Trophoblast cell (in vitro differentiated cells and primary cell): ENCODE measurements around the gene CLIP4.
A peak's percentile ranks its signal among the peaks of the same experiment; 100 is the strongest.
"Not testable (repeated sequence)": the region's sequence is repeated elsewhere in the genome, so short reads cannot be mapped to it uniquely, and the experiment has no call there.

Experiments
- DNase-seq, 2 donors: peaks; one replicate each; pipeline ENCODE4 v3.0.0-alpha.2; 2016
- H2AFZ ChIP-seq: 2 replicates; pipeline ENCODE4 v1.6.1; 2013; ENCODE audit warnings: low read length, moderate library complexity, mild to moderate bottlenecking; ENCODE audit not compliant: insufficient read depth, poor library complexity
- H2AK5ac ChIP-seq: 2 replicates; pipeline ENCODE4 v1.6.1; 2013; ENCODE audit warnings: mild to moderate bottlenecking, low read length
- H2BK120ac ChIP-seq: 2 replicates; pipeline ENCODE4 v1.6.1; 2013; ENCODE audit warnings: low read length, mild to moderate bottlenecking, moderate library complexity; ENCODE audit not compliant: insufficient read depth, poor library complexity
- H2BK12ac ChIP-seq: 2 replicates; pipeline ENCODE4 v1.6.1; 2013; ENCODE audit warnings: mild to moderate bottlenecking, low read length, moderate library complexity
- H2BK5ac ChIP-seq: 2 replicates; pipeline ENCODE4 v1.6.1; 2013; ENCODE audit warnings: low read length, low read depth, moderate library complexity, mild to moderate bottlenecking; ENCODE audit not compliant: poor library complexity
- H3K14ac ChIP-seq: 2 replicates; pipeline ENCODE4 v1.6.1; 2013; ENCODE audit warnings: mild to moderate bottlenecking, low read length
- H3K18ac ChIP-seq: 2 replicates; pipeline ENCODE4 v1.6.1; 2013; ENCODE audit warnings: mild to moderate bottlenecking, low read length
- H3K23ac ChIP-seq: 2 replicates; pipeline ENCODE4 v1.6.1; 2013; ENCODE audit warnings: low read length
- H3K27ac ChIP-seq: 2 replicates; pipeline ENCODE4 v1.5.1; 2013; ENCODE audit warnings: low read depth, mild to moderate bottlenecking, inconsistent platforms, low read length, moderate library complexity
- H3K27me3 ChIP-seq: 2 replicates; pipeline ENCODE4 v1.6.1; 2013; ENCODE audit warnings: inconsistent platforms, mild to moderate bottlenecking, low read length, moderate library complexity; ENCODE audit not compliant: insufficient read depth
- H3K36me3 ChIP-seq, 2 experiments: 1 replicate in 1 of 2; 2 replicates in 1 of 2; pipeline ENCODE4 v1.6.1; 2013; ENCODE audit warnings: low read length in 2 of 2, mild to moderate bottlenecking in 2 of 2, moderate library complexity in 1 of 2; ENCODE audit not compliant: insufficient read depth in 2 of 2, control insufficient read depth in 1 of 2
- H3K4ac ChIP-seq: 2 replicates; pipeline ENCODE4 v1.6.1; 2013; ENCODE audit warnings: low read depth, mild to moderate bottlenecking, low read length, moderate library complexity
- H3K4me1 ChIP-seq, 2 experiments: 1 replicate in 1 of 2; 2 replicates in 1 of 2; pipeline ENCODE4 v1.6.1; 2013; ENCODE audit warnings: low read length in 2 of 2, mild to moderate bottlenecking in 2 of 2, moderate library complexity in 1 of 2; ENCODE audit not compliant: insufficient read depth in 2 of 2, control insufficient read depth in 1 of 2
- H3K4me2 ChIP-seq: 2 replicates; pipeline ENCODE4 v1.6.1; 2013; ENCODE audit warnings: inconsistent platforms, mild to moderate bottlenecking, low read length, moderate library complexity
- H3K4me3 ChIP-seq: 2 replicates; pipeline ENCODE4 v1.5.1; 2013; ENCODE audit warnings: mild to moderate bottlenecking, low read depth, low read length, inconsistent platforms
- H3K79me1 ChIP-seq: one replicate; pipeline ENCODE4 v1.6.1; 2013; ENCODE audit warnings: low read length
- H3K79me2 ChIP-seq: 2 replicates; pipeline ENCODE4 v1.6.1; 2013; ENCODE audit warnings: low read length, mild to moderate bottlenecking; ENCODE audit not compliant: control insufficient read depth, insufficient read depth, poor library complexity
- H3K9ac ChIP-seq: 2 replicates; pipeline ENCODE4 v1.6.1; 2013; ENCODE audit warnings: mild to moderate bottlenecking, low read length
- H3K9me3 ChIP-seq: 2 replicates; pipeline ENCODE4 v1.6.1; 2013; ENCODE audit warnings: low read depth, mild to moderate bottlenecking, control low read depth, inconsistent platforms, low read length; ENCODE audit not compliant: insufficient read depth
- H4K12ac ChIP-seq: 2 replicates; pipeline ENCODE4 v1.6.1; 2013; ENCODE audit warnings: low read depth, mild to moderate bottlenecking, low read length, moderate library complexity
- H4K8ac ChIP-seq: 2 replicates; pipeline ENCODE4 v1.6.1; 2013; ENCODE audit warnings: low read depth, mild to moderate bottlenecking, low read length, moderate library complexity
- H4K91ac ChIP-seq: one replicate; pipeline ENCODE4 v1.6.1; 2013; ENCODE audit warnings: low read depth, mild to moderate bottlenecking, low read length, moderate library complexity
- WGBS: extraction: QIAGEN DNeasy Blood & Tissue Kit; methylation state at CpG from one replicate; pipeline ENCODE4 v1.1.7; 2013; ENCODE audit warnings: missing lambda C conversion rate; ENCODE audit not compliant: insufficient read length, insufficient coverage; ENCODE audit errors: extremely low coverage; 5-methylcytosine and 5-hydroxymethylcytosine counted together

The CLIP4 gene

GRCh38 chr2:29080886-29081743 lies 34.1 kb upstream of the CLIP4 start:
- Histone ChIP-seq H3K18ac (no peak overlapping the region), H3K23ac (no peak overlapping the region), H3K4me3 (no peak overlapping the region), H3K9me3 (peaks cover 6% of the 10 kb centered on the region), H3K27me3 (no peaks in the 10 kb centered on the region), H3K79me1 (no peaks in the 10 kb centered on the region), H4K12ac (no peak overlapping the region), H3K79me2 (no peaks in the 10 kb centered on the region), H2AFZ (no peak overlapping the region), H2BK120ac (no peak overlapping the region), H2BK12ac (no peak overlapping the region), H4K8ac (no peak overlapping the region), H2BK5ac (no peak overlapping the region), H3K4me2 (no peak overlapping the region), H2AK5ac (no peak overlapping the region), H3K14ac (no peak overlapping the region), H3K27ac (no peak overlapping the region), H3K36me3 (no peaks in the 10 kb centered on the region), H3K4me1 (no peaks in the 10 kb centered on the region), H3K4ac (no peak overlapping the region), H3K9ac (no peak overlapping the region), H4K91ac (no peak overlapping the region)
- DNase-seq: peak; percentile 12 to 81
- no CpG with 5 or more reads among the region's 12 CpGs for WGBS

GRCh38 chr2:29082804-29083495 lies 32.3 kb upstream of the CLIP4 start:
- Histone ChIP-seq H2BK120ac (no peak overlapping the region), H2BK12ac (no peak overlapping the region), H3K79me2 (no peaks in the 10 kb centered on the region), H3K9me3 (peaks cover 6% of the 10 kb centered on the region), H3K4ac (no peak overlapping the region), H3K79me1 (no peaks in the 10 kb centered on the region), H3K4me2 (no peak overlapping the region), H4K91ac (no peak overlapping the region), H2BK5ac (no peak overlapping the region), H3K18ac (no peak overlapping the region), H3K23ac (no peak overlapping the region), H3K9ac (no peak overlapping the region), H2AFZ (no peak overlapping the region), H3K14ac (no peak overlapping the region), H3K4me3 (no peak overlapping the region), H2AK5ac (no peak overlapping the region), H4K12ac (no peak overlapping the region), H3K36me3 (no peaks in the 10 kb centered on the region), H4K8ac (no peak overlapping the region), H3K4me1 (no peaks in the 10 kb centered on the region), H3K27me3 (no peaks in the 10 kb centered on the region), H3K27ac (no peak overlapping the region)
- DNase-seq: no peak
- no CpG with 5 or more reads among the region's 5 CpGs for WGBS

GRCh38 chr2:29084554-29084953 lies 30.7 kb upstream of the CLIP4 start:
- Histone ChIP-seq H4K91ac (no peak overlapping the region), H3K27ac (no peak overlapping the region), H3K4me2 (no peak overlapping the region), H3K9ac (no peak overlapping the region), H3K27me3 (no peaks in the 10 kb centered on the region), H3K9me3 (peaks cover 6% of the 10 kb centered on the region), H4K8ac (no peak overlapping the region), H3K4me1 (no peaks in the 10 kb centered on the region), H3K79me1 (no peaks in the 10 kb centered on the region), H2AK5ac (no peak overlapping the region), H4K12ac (no peak overlapping the region), H3K23ac (no peak overlapping the region), H3K79me2 (no peaks in the 10 kb centered on the region), H2BK12ac (no peak overlapping the region), H3K14ac (no peak overlapping the region), H3K36me3 (no peaks in the 10 kb centered on the region), H3K4me3 (no peak overlapping the region), H3K18ac (no peak overlapping the region), H2BK120ac (no peak overlapping the region), H3K4ac (no peak overlapping the region), H2BK5ac (no peak overlapping the region), H2AFZ (no peak overlapping the region)
- no CpG with 5 or more reads among the region's 1 CpG for WGBS
- DNase-seq: no peak

GRCh38 chr2:29090311-29090710 lies 24.9 kb upstream of the CLIP4 start:
- not testable (repeated sequence) for H3K4me1 ChIP-seq, H4K8ac ChIP-seq
- WGBS: no CpG with 5 or more reads among the region's 7 CpGs

More at GRCh38 chr2:29090311-29090710, 24.9 kb upstream of the CLIP4 start:
- not testable (repeated sequence) for H3K4me2 ChIP-seq, H2BK120ac ChIP-seq, H4K91ac ChIP-seq, H3K79me2 ChIP-seq, H3K36me3 ChIP-seq, H3K23ac ChIP-seq, H2BK12ac ChIP-seq, H3K4ac ChIP-seq, H2AK5ac ChIP-seq, H2AFZ ChIP-seq, H3K79me1 ChIP-seq, H3K4me3 ChIP-seq, DNase-seq, H4K12ac ChIP-seq, H3K14ac ChIP-seq, H3K27ac ChIP-seq, H3K18ac ChIP-seq, H3K9ac ChIP-seq, H2BK5ac ChIP-seq, H3K9me3 ChIP-seq, H3K27me3 ChIP-seq
